Measurements from ENCODE around the gene ZIC2.
"Not testable (repeated sequence)": the region's sequence is repeated elsewhere in the genome, so short reads cannot be mapped to it uniquely, and the experiment has no call there.

- not testable (repeated sequence) for TF ChIP-seq POLR2A, CTCF (IDR thresholded peaks at IDR 0.05)
Observed at GRCh38 chr13:100032642-100033041, 51.1 kb downstream of the ZIC2 start.

Data from stomach (tissue), 4 donors.